Measurements from ENCODE around the gene RRP12.

The RRP12 gene

DNA sequence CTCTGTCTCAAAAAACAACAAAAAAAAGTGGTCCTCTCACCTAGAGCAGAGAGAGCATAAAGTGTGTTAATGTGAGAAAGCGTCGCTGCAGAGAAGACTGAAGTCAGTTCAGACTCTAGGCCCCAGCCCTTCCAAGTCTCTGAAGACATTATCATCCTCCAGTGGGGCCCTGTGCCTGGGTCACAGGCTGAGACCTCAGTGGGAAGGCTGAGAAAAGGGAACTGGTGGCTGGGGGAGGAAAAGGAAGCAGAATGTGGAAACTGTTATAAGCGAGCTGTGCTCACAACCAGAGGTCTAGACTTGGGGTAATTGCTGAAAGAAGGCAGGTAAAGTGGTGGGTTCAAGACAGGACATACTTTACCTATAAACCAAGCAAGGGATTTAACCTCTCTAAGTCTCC is 4.9 kb upstream of the RRP12 start:
- TF ChIP-seq TAF1 (IDR thresholded peaks at IDR 0.05; ENCODE audit: borderline replicate concordance, low read depth, low read length) (no peak), POLR2A (IDR thresholded peaks at IDR 0.05; ENCODE audit: low read depth, low read length) (no peak), POLR2AphosphoS5 (IDR thresholded peaks at IDR 0.05; ENCODE audit: low read depth, low read length) (no peak)
- DNase-seq (ENCODE audit: insufficient read length) (no peak), FAIRE-seq (no peak)

GRCh38 chr10:97404044-97404443 is 2.9 kb upstream of the RRP12 start:
- DNase-seq (ENCODE audit: insufficient read length) (no peak), FAIRE-seq (no peak)
- TF ChIP-seq POLR2A (IDR thresholded peaks at IDR 0.05; ENCODE audit: low read depth, low read length) (no peak), TAF1 (IDR thresholded peaks at IDR 0.05; ENCODE audit: borderline replicate concordance, low read depth, low read length) (no peak), POLR2AphosphoS5 (IDR thresholded peaks at IDR 0.05; ENCODE audit: low read depth, low read length) (no peak)

DNA sequence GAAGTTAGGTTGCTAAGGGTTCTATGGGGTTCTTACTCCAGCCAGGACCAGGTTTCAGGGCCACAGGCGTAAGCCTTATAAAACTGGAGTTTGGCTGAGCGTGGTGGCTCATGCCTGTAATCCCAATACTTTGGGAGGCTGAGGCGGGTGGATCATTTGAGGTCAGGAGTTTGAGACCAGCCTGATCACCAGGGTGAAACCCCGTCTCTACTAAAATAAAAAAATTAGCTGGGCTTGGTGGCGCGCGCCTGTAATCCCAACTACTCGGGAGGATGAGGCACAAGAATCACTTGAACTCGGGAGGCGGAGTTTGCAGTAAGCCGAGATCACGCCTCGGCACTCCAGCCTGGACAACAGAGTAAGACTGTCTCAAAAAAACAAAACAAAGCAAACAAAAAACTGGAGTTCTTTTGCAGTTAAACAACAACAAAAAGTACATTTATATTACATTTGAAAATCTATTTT is 347 bp upstream of the RRP12 start:
- FAIRE-seq (no peak), DNase-seq (ENCODE audit: insufficient read length) (no peak)
- TF ChIP-seq POLR2A (IDR thresholded peaks at IDR 0.05; ENCODE audit: low read depth, low read length) (no peak), POLR2AphosphoS5 (IDR thresholded peaks at IDR 0.05; ENCODE audit: low read depth, low read length) (no peak), TAF1 (IDR thresholded peaks at IDR 0.05; ENCODE audit: borderline replicate concordance, low read depth, low read length) (no peak)

DNA sequence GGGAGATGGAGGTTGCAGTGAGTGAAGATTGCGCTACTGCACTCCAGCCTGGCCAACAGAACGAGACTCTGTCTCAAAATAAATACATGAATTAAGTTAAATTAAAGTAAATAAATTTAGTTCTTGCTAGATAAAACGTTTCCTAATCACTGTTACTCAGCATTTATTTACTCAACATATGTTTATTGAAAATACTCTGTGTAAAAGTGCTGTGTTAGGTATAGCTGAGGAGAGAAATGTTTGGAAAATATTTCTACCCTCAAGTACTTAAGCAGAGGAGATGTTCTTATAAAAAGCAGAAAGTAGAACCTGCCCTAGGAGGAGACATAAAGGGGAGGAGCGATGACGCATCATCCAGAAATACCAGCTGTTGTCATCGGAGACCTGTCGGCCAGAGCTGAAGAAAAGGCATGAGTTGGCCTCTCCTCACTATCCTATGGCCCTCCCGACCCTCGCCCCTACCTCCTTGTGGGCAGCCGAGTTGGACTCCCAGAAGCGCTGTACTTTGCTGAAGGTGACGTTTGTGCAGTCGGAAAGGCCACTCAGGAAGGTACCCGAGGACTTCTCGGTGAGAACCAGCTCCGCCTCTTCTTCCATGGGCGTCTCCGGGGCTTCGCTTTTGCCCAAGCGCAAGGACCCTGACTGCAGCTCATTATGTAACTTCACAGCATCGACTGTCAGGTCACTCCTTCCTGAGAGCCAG is 1.1 kb downstream of the RRP12 start:
- DNase-seq (ENCODE audit: insufficient read length) (no peak), FAIRE-seq (peak; percentile 40)
- TF ChIP-seq POLR2A (IDR thresholded peaks at IDR 0.05; ENCODE audit: low read depth, low read length) (no peak), POLR2AphosphoS5 (IDR thresholded peaks at IDR 0.05; ENCODE audit: low read depth, low read length) (no peak), TAF1 (IDR thresholded peaks at IDR 0.05; ENCODE audit: borderline replicate concordance, low read depth, low read length) (no peak)

DNA sequence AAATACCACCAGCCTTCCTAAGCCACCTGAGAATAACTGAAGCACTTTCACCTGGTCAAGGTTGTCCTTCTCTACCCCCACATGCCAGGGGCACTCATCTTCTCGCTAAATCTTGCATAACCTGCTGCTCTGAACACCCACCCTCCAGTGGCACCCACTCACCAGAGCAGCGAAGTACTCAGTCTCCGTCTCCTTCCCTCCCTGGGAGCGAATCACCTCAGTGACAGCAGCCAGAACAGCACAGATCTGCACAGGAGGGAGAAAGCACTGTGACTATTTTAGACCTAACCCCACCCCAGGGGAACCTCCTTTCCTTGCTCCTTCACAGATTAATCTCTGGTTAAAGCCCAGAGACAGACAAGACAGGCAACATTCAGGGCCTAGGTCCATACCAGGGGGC is 5.1 kb downstream of the RRP12 start:
- TF ChIP-seq TAF1 (IDR thresholded peaks at IDR 0.05; ENCODE audit: borderline replicate concordance, low read depth, low read length) (no peak), POLR2AphosphoS5 (IDR thresholded peaks at IDR 0.05; ENCODE audit: low read depth, low read length) (no peak)
- DNase-seq (ENCODE audit: insufficient read length) = no peak
- FAIRE-seq = no peak

- no peak for FAIRE-seq
- no peak for TF ChIP-seq TAF1 (IDR thresholded peaks at IDR 0.05; ENCODE audit: borderline replicate concordance, low read depth, low read length)
- TF ChIP-seq POLR2AphosphoS5 (IDR thresholded peaks at IDR 0.05; ENCODE audit: low read depth, low read length) = no peak
- TF ChIP-seq POLR2A (IDR thresholded peaks at IDR 0.05; ENCODE audit: low read depth, low read length) = no peak
- DNase-seq (ENCODE audit: insufficient read length) = no peak
Measured at GRCh38 chr10:97393034-97393573, 8.0 kb downstream of the RRP12 start.

- FAIRE-seq (no peak), DNase-seq (ENCODE audit: insufficient read length) (no peak)
- TF ChIP-seq TAF1 (IDR thresholded peaks at IDR 0.05; ENCODE audit: borderline replicate concordance, low read depth, low read length) = no peak
- no peak for TF ChIP-seq POLR2A (IDR thresholded peaks at IDR 0.05; ENCODE audit: low read depth, low read length)
- no peak for TF ChIP-seq POLR2AphosphoS5 (IDR thresholded peaks at IDR 0.05; ENCODE audit: low read depth, low read length)
Measured at GRCh38 chr10:97390091-97390490, 11.0 kb downstream of the RRP12 start.

GRCh38 chr10:97388152-97388551 is 13.0 kb downstream of the RRP12 start:
- TF ChIP-seq POLR2AphosphoS5 (IDR thresholded peaks at IDR 0.05; ENCODE audit: low read depth, low read length) (no peak), POLR2A (IDR thresholded peaks at IDR 0.05; ENCODE audit: low read depth, low read length) (no peak), TAF1 (IDR thresholded peaks at IDR 0.05; ENCODE audit: borderline replicate concordance, low read depth, low read length) (no peak)
- no peak for FAIRE-seq
- DNase-seq (ENCODE audit: insufficient read length) = no peak

GRCh38 chr10:97385565-97385964 is 15.6 kb downstream of the RRP12 start:
- TF ChIP-seq POLR2A (IDR thresholded peaks at IDR 0.05; ENCODE audit: low read depth, low read length) (no peak), TAF1 (IDR thresholded peaks at IDR 0.05; ENCODE audit: borderline replicate concordance, low read depth, low read length) (no peak), POLR2AphosphoS5 (IDR thresholded peaks at IDR 0.05; ENCODE audit: low read depth, low read length) (no peak)
- DNase-seq (ENCODE audit: insufficient read length) (no peak), FAIRE-seq (no peak)

- FAIRE-seq (no peak), DNase-seq (ENCODE audit: insufficient read length) (no peak)
- TF ChIP-seq TAF1 (IDR thresholded peaks at IDR 0.05; ENCODE audit: borderline replicate concordance, low read depth, low read length) = no peak
- TF ChIP-seq POLR2AphosphoS5 (IDR thresholded peaks at IDR 0.05; ENCODE audit: low read depth, low read length) = no peak
- TF ChIP-seq POLR2A (IDR thresholded peaks at IDR 0.05; ENCODE audit: low read depth, low read length) = no peak
Measured at GRCh38 chr10:97384641-97385040, 16.5 kb downstream of the RRP12 start.

GRCh38 chr10:97384156-97384555 is 17.0 kb downstream of the RRP12 start:
- DNase-seq (ENCODE audit: insufficient read length) (no peak), FAIRE-seq (no peak)
- TF ChIP-seq POLR2AphosphoS5 (IDR thresholded peaks at IDR 0.05; ENCODE audit: low read depth, low read length) (no peak), TAF1 (IDR thresholded peaks at IDR 0.05; ENCODE audit: borderline replicate concordance, low read depth, low read length) (no peak), POLR2A (IDR thresholded peaks at IDR 0.05; ENCODE audit: low read depth, low read length) (no peak)

- DNase-seq (ENCODE audit: insufficient read length) (no peak), FAIRE-seq (no peak)
- TF ChIP-seq TAF1 (IDR thresholded peaks at IDR 0.05; ENCODE audit: borderline replicate concordance, low read depth, low read length) = no peak
- no peak for TF ChIP-seq POLR2A (IDR thresholded peaks at IDR 0.05; ENCODE audit: low read depth, low read length)
- no peak for TF ChIP-seq POLR2AphosphoS5 (IDR thresholded peaks at IDR 0.05; ENCODE audit: low read depth, low read length)
Measured at GRCh38 chr10:97383159-97383558, 18.0 kb downstream of the RRP12 start.

Data from GM12892 (cell line).